GM23338 (cell line): Measurements from ENCODE around the gene TCEANC. TPM values are rescaled to one million over a fixed set of nuclear protein-coding genes. Genes with fewer than 3 reads are reported as not detected.

ENCODE experiments used
- ATAC-seq: fragments of 200-7000 bp; cut with Tn5 transposase; 3 replicates; pipeline ENCODE4 v1.9.1; 2020
- DNase-seq: peaks from one replicate; pipeline ENCODE4 v3.0.0-alpha.2; 2015; ENCODE audit warnings: low spot score
- H2AFZ ChIP-seq: fragments of 200-600 bp; sonication (generic); 2 replicates; pipeline ENCODE4 v1.8.0; 2016; ENCODE audit warnings: antibody characterized with exemption, mild to moderate bottlenecking, moderate library complexity
- H3F3A ChIP-seq: fragments of 200-600 bp; sonication (generic); replicated peaks from 2 replicates; pipeline ENCODE4 v1.8.0; 2017; ENCODE audit warnings: antibody characterized with exemption, mixed run types, low read depth
- H3K27ac ChIP-seq: fragments of 200-600 bp; sonication (generic); 2 replicates; pipeline ENCODE4 v1.6.1; 2016; ENCODE audit warnings: low read depth
- H3K27me3 ChIP-seq: fragments of 200-600 bp; sonication (generic); 2 replicates; pipeline ENCODE4 v1.8.0; 2016; ENCODE audit warnings: mild to moderate bottlenecking, mixed run types, moderate library complexity; ENCODE audit not compliant: insufficient read depth
- H3K36me3 ChIP-seq: fragments of 200-600 bp; sonication (generic); 2 replicates; pipeline ENCODE4 v1.8.0; 2016; ENCODE audit warnings: mild to moderate bottlenecking; ENCODE audit not compliant: insufficient read depth
- H3K4me1 ChIP-seq: fragments of 200-600 bp; sonication (generic); 2 replicates; pipeline ENCODE4 v1.8.0; 2016; ENCODE audit warnings: mild to moderate bottlenecking, moderate library complexity; ENCODE audit not compliant: insufficient read depth
- H3K4me2 ChIP-seq: fragments of 200-600 bp; sonication (generic); 2 replicates; pipeline ENCODE4 v1.7.1; 2017; ENCODE audit warnings: mixed run types
- H3K4me3 ChIP-seq: fragments of 200-600 bp; sonication (generic); 2 replicates; pipeline ENCODE4 v1.6.1; 2016; ENCODE audit warnings: mixed run types
- H3K79me2 ChIP-seq: fragments of 200-600 bp; sonication (generic); replicated peaks from 2 replicates; pipeline ENCODE4 v1.8.0; 2017; ENCODE audit warnings: mild to moderate bottlenecking; ENCODE audit not compliant: insufficient read depth
- H3K9me2 ChIP-seq: fragments of 200-600 bp; sonication (generic); 2 replicates; pipeline ENCODE4 v1.8.0; 2017; ENCODE audit not compliant: insufficient read depth
- H4K20me1 ChIP-seq: fragments of 200-600 bp; sonication (generic); replicated peaks from 2 replicates; pipeline ENCODE4 v1.8.0; 2017; ENCODE audit warnings: mild to moderate bottlenecking; ENCODE audit not compliant: insufficient read depth
- H3K27ac Mint-ChIP-seq: 2 replicates; pipeline ENCODE4 v1.8.0; 2020; ENCODE audit warnings: inconsistent platforms, mild to moderate bottlenecking, moderate library complexity, mixed read lengths
- H3K27me3 Mint-ChIP-seq: 3 replicates; pipeline ENCODE4 v1.8.0; 2022; ENCODE audit warnings: low read depth, mild to moderate bottlenecking, moderate library complexity, mixed read lengths, inconsistent platforms; ENCODE audit not compliant: insufficient read depth, poor library complexity
- H3K36me3 Mint-ChIP-seq: 3 replicates; pipeline ENCODE4 v1.8.0; 2021; ENCODE audit warnings: low read depth, mild to moderate bottlenecking, inconsistent platforms, moderate library complexity, mixed read lengths
- H3K4me1 Mint-ChIP-seq: 3 replicates; pipeline ENCODE4 v1.8.0; 2020; ENCODE audit warnings: mild to moderate bottlenecking, inconsistent platforms, mixed read lengths
- H3K4me3 Mint-ChIP-seq: 3 replicates; pipeline ENCODE4 v1.8.0; 2021; ENCODE audit warnings: moderate library complexity, mild to moderate bottlenecking, inconsistent platforms, mixed read lengths
- H3K9me3 Mint-ChIP-seq: 3 replicates; pipeline ENCODE4 v1.8.0; 2020; ENCODE audit warnings: moderate library complexity, mild to moderate bottlenecking, inconsistent platforms, mixed read lengths
- CTCF ChIP-seq, 2 experiments: fragments of 200-600 bp in 1 of 2; sonication (generic) in 1 of 2; conservative IDR thresholded peaks; 2 replicates each; pipeline versions ENCODE4 v1.5.1 to v1.6.1; 2016 to 2017; ENCODE audit warnings: antibody characterized with exemption in 2 of 2, low read depth in 2 of 2, mild to moderate bottlenecking in 2 of 2, moderate library complexity in 1 of 2
- EZH2 ChIP-seq: fragments of 200-600 bp; sonication (generic); IDR thresholded peaks from one replicate; pipeline ENCODE4 v1.8.0; 2017; ENCODE audit warnings: antibody characterized with exemption, mild to moderate bottlenecking, low read depth; ENCODE audit not compliant: unreplicated experiment
- EZH2phosphoT487 ChIP-seq: fragments of 200-600 bp; sonication (generic); IDR thresholded peaks from one replicate; pipeline ENCODE4 v1.8.1; 2018; ENCODE audit warnings: antibody characterized with exemption; ENCODE audit not compliant: unreplicated experiment
- POLR2AphosphoS5 ChIP-seq: IDR thresholded peaks from 2 replicates; pipeline ENCODE4 v1.6.1; 2016; ENCODE audit warnings: antibody characterized with exemption, low read depth
- STAT1 ChIP-seq: IDR thresholded peaks from one replicate; pipeline ENCODE4 v1.6.1; 2016; ENCODE audit warnings: antibody characterized with exemption; ENCODE audit not compliant: unreplicated experiment
- ZNF462 ChIP-seq: fragments of 250-450 bp; sonication (Bioruptor Pico); IDR thresholded peaks from 2 replicates; pipeline ENCODE4 v1.5.0; 2020; ENCODE audit warnings: mild to moderate bottlenecking, moderate library complexity
- polyA plus RNA-seq: library from polyadenylated mRNA; unstranded; fragments of >200 nt; fragmentation: Nextera tagmentation; extraction: Ambion mirVana; gene quantifications from 2 replicates; pipeline ENCODE4 v1.2.1, GENCODE V29; 2016
- total RNA-seq: library from RNA; depleted of rRNA; stranded (reverse); fragments of >200 nt; shearing (Covaris generic); gene quantifications from 2 replicates; pipeline ENCODE4 v1.2.3, GENCODE V29; 2014

Gene TCEANC
- total and polyA plus RNA-seq, 2 experiments from 2014 or later, result 1.2 to 2.5 TPM

DNA sequence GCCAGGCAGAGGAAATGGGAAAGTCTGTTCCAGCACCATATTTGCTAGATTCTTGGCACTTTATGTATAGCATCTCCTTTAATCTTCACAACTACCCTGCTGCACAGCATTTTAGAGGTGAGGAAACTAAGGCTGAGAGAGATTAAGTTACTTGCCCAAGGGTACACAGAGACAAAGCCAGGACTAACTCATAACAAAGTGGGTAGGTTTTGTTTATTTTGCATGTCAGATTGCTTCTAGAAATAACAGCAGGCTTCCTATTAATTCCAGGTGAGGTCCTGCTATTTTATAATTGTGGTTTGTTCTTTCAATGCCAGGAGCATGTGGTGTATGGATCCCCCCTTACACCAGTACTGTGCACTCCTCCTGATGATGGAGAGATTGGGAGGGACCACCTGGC lies 15.0 kb downstream of the TCEANC start:
- Histone ChIP-seq H4K20me1 (no peaks in the 10 kb centered on the region), H3K27me3 (no peaks in the 10 kb centered on the region), H3K9me2 (no peaks in the 10 kb centered on the region), H3K36me3 (no peaks in the 10 kb centered on the region), H3K27ac (no peak overlapping the region), H3K4me1 (no peaks in the 10 kb centered on the region), H3K4me3 (no peak overlapping the region), H3K79me2 (no peaks in the 10 kb centered on the region), H3K4me2 (no peak overlapping the region), H3F3A (no peaks in the 10 kb centered on the region), H2AFZ (no peak overlapping the region)
- peaks cover 13% of the 10 kb centered on the region; the same call in 2 of the 3 replicates for H3K36me3 Mint-ChIP-seq
- DNase-seq, result no peak
- no peak overlapping the region for H3K27ac Mint-ChIP-seq
- TF ChIP-seq STAT1, result no peak
- no peak for TF ChIP-seq ZNF462
- TF ChIP-seq POLR2AphosphoS5, result no peak
- no peaks in the 10 kb centered on the region for H3K27me3 Mint-ChIP-seq
- H3K9me3 Mint-ChIP-seq, result no peaks in the 10 kb centered on the region
- H3K4me1 Mint-ChIP-seq, result no peaks in the 10 kb centered on the region
- no peak overlapping the region for H3K4me3 Mint-ChIP-seq
- ATAC-seq, result no peak

GRCh38 chrX:13669246-13669737 lies 16.4 kb downstream of the TCEANC start:
- DNase-seq (no peak), ATAC-seq (no peak)
- Histone ChIP-seq H2AFZ (no peak overlapping the region), H3K27ac (no peak overlapping the region), H3F3A (no peaks in the 10 kb centered on the region), H3K27me3 (no peaks in the 10 kb centered on the region), H3K4me1 (no peaks in the 10 kb centered on the region), H3K36me3 (no peaks in the 10 kb centered on the region), H4K20me1 (no peaks in the 10 kb centered on the region), H3K4me2 (no peak overlapping the region), H3K79me2 (no peaks in the 10 kb centered on the region), H3K9me2 (no peaks in the 10 kb centered on the region), H3K4me3 (no peak overlapping the region)
- Mint-ChIP-seq H3K9me3 (no peaks in the 10 kb centered on the region), H3K4me1 (no peaks in the 10 kb centered on the region), H3K36me3 (no peaks in the 10 kb centered on the region), H3K27me3 (no peaks in the 10 kb centered on the region), H3K4me3 (no peak overlapping the region), H3K27ac (no peak overlapping the region)
- TF ChIP-seq EZH2phosphoT487 (no peak), EZH2 (no peak), CTCF (conservative IDR thresholded peaks at IDR 0.05; ENCODE audit: low read depth in 2 of 2) (no peak)
